Astrocyte (in vitro differentiated cells and primary cell): ENCODE measurements around the gene CCDC184. TPM values are rescaled to one million over a fixed set of nuclear protein-coding genes. Genes with fewer than 3 reads are reported as not detected.

Experiments used
- DNase-seq: peaks from one replicate; pipeline ENCODE4 v3.0.0-alpha.2; 2010; ENCODE audit warnings: low read depth
- FAIRE-seq: peaks from 2 replicates; lab custom pipeline; 2011; peaks lifted over from hg19 to GRCh38; lab: Jason Lieb, UNC
- H2AFZ ChIP-seq: 2 replicates; pipeline ENCODE4 v1.6.0; 2012; ENCODE audit warnings: low read depth, low read length, inconsistent platforms
- H3K27ac ChIP-seq: 2 replicates; pipeline ENCODE4 v1.5.1; 2011; ENCODE audit warnings: low read depth, low read length, inconsistent platforms
- H3K27me3 ChIP-seq: 2 replicates; pipeline ENCODE4 v1.6.0; 2011; ENCODE audit warnings: low read length, inconsistent platforms; ENCODE audit not compliant: insufficient read depth
- H3K36me3 ChIP-seq: 2 replicates; pipeline ENCODE4 v1.5.1; 2011; ENCODE audit warnings: low read length, inconsistent platforms; ENCODE audit not compliant: insufficient read depth
- H3K4me1 ChIP-seq: 2 replicates; pipeline ENCODE4 v1.5.1; 2011; ENCODE audit warnings: low read length, inconsistent platforms; ENCODE audit not compliant: insufficient read depth
- H3K4me2 ChIP-seq: 2 replicates; pipeline ENCODE4 v1.6.0; 2012; ENCODE audit warnings: low read length, inconsistent platforms
- H3K4me3 ChIP-seq: 2 replicates; pipeline ENCODE4 v1.5.1; 2011; ENCODE audit warnings: low read depth, mild to moderate bottlenecking, low read length, inconsistent platforms; ENCODE audit not compliant: insufficient read depth
- H3K79me2 ChIP-seq: 2 replicates; pipeline ENCODE4 v1.6.0; 2012; ENCODE audit warnings: mild to moderate bottlenecking, low read length, inconsistent platforms; ENCODE audit not compliant: insufficient read depth
- H3K9ac ChIP-seq: 2 replicates; pipeline ENCODE4 v1.6.0; 2012; ENCODE audit warnings: mild to moderate bottlenecking, low read length, inconsistent platforms
- H3K9me3 ChIP-seq: 2 replicates; pipeline ENCODE4 v1.5.1; 2012; ENCODE audit warnings: low read depth, mild to moderate bottlenecking, low read length, inconsistent platforms; ENCODE audit not compliant: insufficient read depth
- H4K20me1 ChIP-seq: 2 replicates; pipeline ENCODE4 v1.6.0; 2012; ENCODE audit warnings: low read length, inconsistent platforms; ENCODE audit not compliant: insufficient read depth
- H3K27ac Mint-ChIP-seq: one replicate; pipeline ENCODE4 v1.8.0; 2021; ENCODE audit warnings: mild to moderate bottlenecking, mixed read lengths; ENCODE audit not compliant: unreplicated experiment
- H3K27me3 Mint-ChIP-seq: one replicate; pipeline ENCODE4 v1.8.0; 2021; ENCODE audit warnings: low read depth, mixed read lengths; ENCODE audit not compliant: unreplicated experiment
- H3K36me3 Mint-ChIP-seq: one replicate; pipeline ENCODE4 v1.8.0; 2021; ENCODE audit warnings: low read depth, mixed read lengths; ENCODE audit not compliant: unreplicated experiment
- H3K4me1 Mint-ChIP-seq: one replicate; pipeline ENCODE4 v1.8.0; 2021; ENCODE audit warnings: low read depth, mixed read lengths; ENCODE audit not compliant: unreplicated experiment
- H3K4me3 Mint-ChIP-seq: one replicate; pipeline ENCODE4 v1.8.0; 2021; ENCODE audit warnings: mild to moderate bottlenecking, moderate library complexity, mixed read lengths; ENCODE audit not compliant: unreplicated experiment
- H3K9me3 Mint-ChIP-seq: one replicate; pipeline ENCODE4 v1.8.0; 2021; ENCODE audit warnings: mild to moderate bottlenecking, mixed read lengths; ENCODE audit not compliant: unreplicated experiment
- CTCF ChIP-seq: IDR thresholded peaks from 2 replicates; pipeline ENCODE4 v1.5.1; 2011; ENCODE audit warnings: low read depth, mild to moderate bottlenecking, inconsistent platforms, low read length, moderate library complexity; ENCODE audit not compliant: insufficient read depth
- EZH2 ChIP-seq: IDR thresholded peaks from 2 replicates; pipeline ENCODE4 v1.6.1; 2012; ENCODE audit warnings: mild to moderate bottlenecking, low read length, inconsistent platforms; ENCODE audit not compliant: insufficient read depth
- total RNA-seq: library from RNA; stranded (reverse); gene quantifications from 2 replicates; pipeline ENCODE4 v1.2.1, GENCODE V29; 2021

CCDC184 gene
- total RNA-seq, 1 donor from 2014 or later = 3.3 TPM

GRCh38 chr12:48193623-48194022 lies 10.2 kb downstream of the CCDC184 start:
- H3K36me3 Mint-ChIP-seq = no peaks in the 10 kb centered on the region
- no peak for FAIRE-seq
- Histone ChIP-seq H3K4me2 (no peak overlapping the region), H3K79me2 (no peaks in the 10 kb centered on the region), H3K27ac (no peak overlapping the region), H3K9me3 (no peaks in the 10 kb centered on the region), H2AFZ (no peak overlapping the region), H4K20me1 (no peaks in the 10 kb centered on the region), H3K4me1 (peaks cover 9% of the 10 kb centered on the region), H3K9ac (no peak overlapping the region), H3K4me3 (no peak overlapping the region), H3K36me3 (no peaks in the 10 kb centered on the region), H3K27me3 (peaks cover 16% of the 10 kb centered on the region)
- peaks cover 6% of the 10 kb centered on the region for H3K27me3 Mint-ChIP-seq
- no peaks in the 10 kb centered on the region for H3K9me3 Mint-ChIP-seq
- H3K4me1 Mint-ChIP-seq = peaks cover 11% of the 10 kb centered on the region
- no peak overlapping the region for H3K4me3 Mint-ChIP-seq
- TF ChIP-seq EZH2 (no peak), CTCF (no peak)
- no peak overlapping the region for H3K27ac Mint-ChIP-seq
- DNase-seq = no peak

DNA sequence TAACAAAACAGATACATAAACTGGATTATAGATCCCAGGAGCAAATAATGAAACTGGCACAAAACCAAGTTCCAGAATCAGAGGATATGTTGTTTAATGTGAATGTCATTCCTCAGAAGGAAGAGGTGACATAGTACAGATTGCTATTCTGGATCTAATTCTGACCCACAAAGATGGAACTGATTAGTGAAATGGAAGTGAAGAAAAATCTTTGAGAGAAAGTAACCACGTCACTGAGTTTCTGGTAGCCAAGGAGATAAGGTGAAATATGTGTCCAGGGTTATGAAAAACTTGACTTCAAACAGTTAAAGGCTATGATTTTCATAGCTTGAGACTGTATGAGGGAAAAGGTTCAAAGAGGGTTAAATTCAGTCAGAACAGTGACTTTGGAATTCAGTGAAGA lies 11.4 kb downstream of the CCDC184 start:
- Mint-ChIP-seq H3K36me3 (no peaks in the 10 kb centered on the region), H3K27ac (peak overlapping the region; percentile 81), H3K4me3 (no peak overlapping the region), H3K9me3 (peaks cover 1% of the 10 kb centered on the region), H3K4me1 (peaks cover 15% of the 10 kb centered on the region), H3K27me3 (peaks cover 6% of the 10 kb centered on the region)
- Histone ChIP-seq H3K27ac (no peak overlapping the region), H3K79me2 (no peaks in the 10 kb centered on the region), H3K9me3 (no peaks in the 10 kb centered on the region), H3K27me3 (peaks cover 16% of the 10 kb centered on the region), H3K4me3 (no peak overlapping the region), H3K4me2 (peak overlapping the region; percentile 21), H2AFZ (no peak overlapping the region), H3K9ac (no peak overlapping the region), H3K4me1 (peaks cover 12% of the 10 kb centered on the region), H4K20me1 (no peaks in the 10 kb centered on the region), H3K36me3 (no peaks in the 10 kb centered on the region)
- DNase-seq (peak; percentile 28), FAIRE-seq (no peak)
- TF ChIP-seq CTCF (no peak), EZH2 (no peak)

GRCh38 chr12:48197549-48197970 lies 14.1 kb downstream of the CCDC184 start:
- no peaks in the 10 kb centered on the region for H4K20me1 ChIP-seq
- peaks cover 12% of the 10 kb centered on the region for H3K4me1 ChIP-seq
- peak overlapping the region; percentile 88 for H3K9ac ChIP-seq
- FAIRE-seq = no peak
- peak overlapping the region; percentile 94 for H3K4me2 ChIP-seq
- Mint-ChIP-seq H3K4me3 (peak overlapping the region; percentile 86), H3K27me3 (no peaks in the 10 kb centered on the region), H3K36me3 (no peaks in the 10 kb centered on the region), H3K27ac (peak overlapping the region; percentile 96), H3K4me1 (peaks cover 15% of the 10 kb centered on the region), H3K9me3 (peaks cover 2% of the 10 kb centered on the region)
- H3K9me3 ChIP-seq = no peaks in the 10 kb centered on the region
- peak overlapping the region; percentile 84 for H3K4me3 ChIP-seq
- DNase-seq = no peak
- TF ChIP-seq EZH2 = no peak
- TF ChIP-seq CTCF = peak; percentile 56
- H2AFZ ChIP-seq = peak overlapping the region; percentile 99
- peaks cover 13% of the 10 kb centered on the region for H3K27me3 ChIP-seq
- H3K79me2 ChIP-seq = no peaks in the 10 kb centered on the region
- peak overlapping the region; percentile 16 for H3K27ac ChIP-seq
- H3K36me3 ChIP-seq = no peaks in the 10 kb centered on the region
